ENCODE results near the gene REPIN1. TPM values are rescaled to one million over a fixed set of nuclear protein-coding genes. Genes with fewer than 3 reads are reported as not detected.

The REPIN1 gene
- total and polyA plus RNA-seq, 4 donors: 17.1 to 118 (median 55.1) TPM

DNA sequence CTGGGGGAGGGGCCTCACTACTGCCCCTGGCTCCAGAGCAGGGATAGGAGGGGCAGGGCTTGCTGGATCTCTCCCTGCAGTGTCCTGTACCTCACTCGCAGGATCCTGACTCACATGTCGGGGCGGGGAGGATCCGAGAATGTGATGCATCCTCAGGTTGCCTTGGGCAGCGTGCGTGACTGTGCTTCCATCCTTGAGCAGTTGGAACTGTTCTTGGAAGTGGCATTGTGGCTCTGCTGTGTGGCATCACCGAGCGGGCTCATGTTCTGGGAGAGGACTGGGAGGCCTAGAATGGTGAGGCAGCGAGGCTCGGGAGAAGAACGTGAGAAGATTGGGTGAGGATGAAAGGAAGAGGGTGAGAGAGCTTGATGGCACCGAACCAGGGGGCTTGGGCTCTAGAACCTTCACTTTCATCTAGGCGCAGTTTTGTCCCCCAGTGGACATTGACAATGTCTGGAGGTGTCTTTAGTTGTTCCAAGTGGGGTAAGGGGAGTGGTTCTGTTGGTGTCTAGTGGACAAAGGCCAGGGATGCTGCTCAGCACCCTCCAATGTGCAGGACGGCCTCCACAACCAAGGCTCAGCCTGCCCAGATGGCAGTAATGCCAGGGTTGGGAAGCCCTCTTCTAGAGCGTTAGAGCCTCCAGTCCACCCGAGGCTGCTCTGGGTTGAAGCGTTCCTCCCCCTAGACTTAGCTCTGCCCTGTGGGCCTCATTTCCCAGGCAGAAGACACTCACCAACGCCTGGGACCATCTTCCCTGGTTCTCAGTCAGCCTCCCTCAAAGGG is 35.6 kb upstream of the REPIN1 start:
- TF ChIP-seq, protein P1, sequence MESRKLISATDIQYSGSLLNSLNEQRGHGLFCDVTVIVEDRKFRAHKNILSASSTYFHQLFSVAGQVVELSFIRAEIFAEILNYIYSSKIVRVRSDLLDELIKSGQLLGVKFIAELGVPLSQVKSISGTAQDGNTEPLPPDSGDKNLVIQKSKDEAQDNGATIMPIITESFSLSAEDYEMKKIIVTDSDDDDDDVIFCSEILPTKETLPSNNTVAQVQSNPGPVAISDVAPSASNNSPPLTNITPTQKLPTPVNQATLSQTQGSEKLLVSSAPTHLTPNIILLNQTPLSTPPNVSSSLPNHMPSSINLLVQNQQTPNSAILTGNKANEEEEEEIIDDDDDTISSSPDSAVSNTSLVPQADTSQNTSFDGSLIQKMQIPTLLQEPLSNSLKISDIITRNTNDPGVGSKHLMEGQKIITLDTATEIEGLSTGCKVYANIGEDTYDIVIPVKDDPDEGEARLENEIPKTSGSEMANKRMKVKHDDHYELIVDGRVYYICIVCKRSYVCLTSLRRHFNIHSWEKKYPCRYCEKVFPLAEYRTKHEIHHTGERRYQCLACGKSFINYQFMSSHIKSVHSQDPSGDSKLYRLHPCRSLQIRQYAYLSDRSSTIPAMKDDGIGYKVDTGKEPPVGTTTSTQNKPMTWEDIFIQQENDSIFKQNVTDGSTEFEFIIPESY (IDR thresholded peaks at IDR 0.05): no peak
- TF ChIP-seq SP1 (IDR thresholded peaks at IDR 0.05) (no peak), HNF4A (conservative IDR thresholded peaks at IDR 0.05) (no peak), JUND (IDR thresholded peaks at IDR 0.05) (no peak)
- TF ChIP-seq, protein P2, sequence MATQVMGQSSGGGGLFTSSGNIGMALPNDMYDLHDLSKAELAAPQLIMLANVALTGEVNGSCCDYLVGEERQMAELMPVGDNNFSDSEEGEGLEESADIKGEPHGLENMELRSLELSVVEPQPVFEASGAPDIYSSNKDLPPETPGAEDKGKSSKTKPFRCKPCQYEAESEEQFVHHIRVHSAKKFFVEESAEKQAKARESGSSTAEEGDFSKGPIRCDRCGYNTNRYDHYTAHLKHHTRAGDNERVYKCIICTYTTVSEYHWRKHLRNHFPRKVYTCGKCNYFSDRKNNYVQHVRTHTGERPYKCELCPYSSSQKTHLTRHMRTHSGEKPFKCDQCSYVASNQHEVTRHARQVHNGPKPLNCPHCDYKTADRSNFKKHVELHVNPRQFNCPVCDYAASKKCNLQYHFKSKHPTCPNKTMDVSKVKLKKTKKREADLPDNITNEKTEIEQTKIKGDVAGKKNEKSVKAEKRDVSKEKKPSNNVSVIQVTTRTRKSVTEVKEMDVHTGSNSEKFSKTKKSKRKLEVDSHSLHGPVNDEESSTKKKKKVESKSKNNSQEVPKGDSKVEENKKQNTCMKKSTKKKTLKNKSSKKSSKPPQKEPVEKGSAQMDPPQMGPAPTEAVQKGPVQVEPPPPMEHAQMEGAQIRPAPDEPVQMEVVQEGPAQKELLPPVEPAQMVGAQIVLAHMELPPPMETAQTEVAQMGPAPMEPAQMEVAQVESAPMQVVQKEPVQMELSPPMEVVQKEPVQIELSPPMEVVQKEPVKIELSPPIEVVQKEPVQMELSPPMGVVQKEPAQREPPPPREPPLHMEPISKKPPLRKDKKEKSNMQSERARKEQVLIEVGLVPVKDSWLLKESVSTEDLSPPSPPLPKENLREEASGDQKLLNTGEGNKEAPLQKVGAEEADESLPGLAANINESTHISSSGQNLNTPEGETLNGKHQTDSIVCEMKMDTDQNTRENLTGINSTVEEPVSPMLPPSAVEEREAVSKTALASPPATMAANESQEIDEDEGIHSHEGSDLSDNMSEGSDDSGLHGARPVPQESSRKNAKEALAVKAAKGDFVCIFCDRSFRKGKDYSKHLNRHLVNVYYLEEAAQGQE (IDR thresholded peaks at IDR 0.05): no peak
- TF ChIP-seq, protein P3, sequence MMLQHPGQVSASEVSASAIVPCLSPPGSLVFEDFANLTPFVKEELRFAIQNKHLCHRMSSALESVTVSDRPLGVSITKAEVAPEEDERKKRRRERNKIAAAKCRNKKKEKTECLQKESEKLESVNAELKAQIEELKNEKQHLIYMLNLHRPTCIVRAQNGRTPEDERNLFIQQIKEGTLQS (IDR thresholded peaks at IDR 0.05): no peak
- no peaks in the 10 kb centered on the region for H3K27me3 ChIP-seq (ENCODE audit: control insufficient read depth in 4 of 4, insufficient read depth in 4 of 4, low read length in 3 of 4)
- H3K36me3 ChIP-seq (ENCODE audit: control insufficient read depth in 4 of 4, insufficient read depth in 3 of 4, low read depth in 1 of 4, low read length in 3 of 4): peaks cover 0 to 35% (median 11%) of the 10 kb centered on the region in 4 donors
- no peak overlapping the region for H3K9ac ChIP-seq (ENCODE audit: low read depth in 1 of 2, low read length in 2 of 2)
- H3K27ac ChIP-seq (ENCODE audit: low read depth in 1 of 2, low read length in 2 of 2): no peak overlapping the region
- peaks cover 15 to 40% (median 35%) of the 10 kb centered on the region in 4 donors for H3K4me1 ChIP-seq (ENCODE audit: control insufficient read depth in 4 of 4, insufficient read depth in 4 of 4, low read length in 3 of 4)
- H3K9me3 ChIP-seq (ENCODE audit: control insufficient read depth in 4 of 4, low read length in 3 of 4): no peaks in the 10 kb centered on the region
- WGBS: 97% methylated on average over 18 of the region's 18 CpGs
- no peak overlapping the region for H3K4me3 ChIP-seq (ENCODE audit: low read depth in 1 of 3, low read length in 3 of 3)
- no peak for DNase-seq (ENCODE audit: low spot score)

DNA sequence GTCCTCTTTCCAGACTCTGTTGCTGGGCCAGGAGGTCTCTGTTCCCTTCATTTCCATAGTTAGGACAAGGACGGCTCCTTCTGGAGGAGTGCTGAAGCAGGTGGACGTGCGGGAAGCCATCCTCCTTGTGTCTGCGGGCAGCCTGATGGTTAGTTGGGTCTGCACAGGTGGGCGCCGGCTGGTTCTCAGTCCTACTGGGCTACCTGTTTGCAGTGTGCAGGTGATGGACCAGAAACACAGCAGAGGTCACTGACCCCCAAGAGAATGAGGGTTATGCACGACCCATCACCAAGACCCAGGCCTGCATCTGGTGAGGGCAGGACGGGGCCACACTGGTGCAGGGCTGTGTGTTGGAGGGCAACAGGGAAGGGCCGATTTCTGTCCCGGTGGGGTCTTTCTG is 35.0 kb upstream of the REPIN1 start:
- Histone ChIP-seq H3K36me3 (ENCODE audit: control insufficient read depth in 4 of 4, insufficient read depth in 3 of 4, low read depth in 1 of 4, low read length in 3 of 4) (peaks cover 0 to 32% (median 8%) of the 10 kb centered on the region in 4 donors), H3K27me3 (ENCODE audit: control insufficient read depth in 4 of 4, insufficient read depth in 4 of 4, low read length in 3 of 4) (no peaks in the 10 kb centered on the region), H3K4me1 (ENCODE audit: control insufficient read depth in 4 of 4, insufficient read depth in 4 of 4, low read length in 3 of 4) (peaks cover 20 to 46% (median 41%) of the 10 kb centered on the region in 4 donors), H3K27ac (ENCODE audit: low read depth in 1 of 2, low read length in 2 of 2) (no peak overlapping the region), H3K4me3 (ENCODE audit: low read depth in 1 of 3, low read length in 3 of 3) (no peak overlapping the region), H3K9ac (ENCODE audit: low read depth in 1 of 2, low read length in 2 of 2) (no peak overlapping the region), H3K9me3 (ENCODE audit: control insufficient read depth in 4 of 4, low read length in 3 of 4) (no peaks in the 10 kb centered on the region)
- DNase-seq (ENCODE audit: low spot score): no peak
- WGBS: 95% methylated on average over 10 of the region's 10 CpGs
- TF ChIP-seq, protein P4, sequence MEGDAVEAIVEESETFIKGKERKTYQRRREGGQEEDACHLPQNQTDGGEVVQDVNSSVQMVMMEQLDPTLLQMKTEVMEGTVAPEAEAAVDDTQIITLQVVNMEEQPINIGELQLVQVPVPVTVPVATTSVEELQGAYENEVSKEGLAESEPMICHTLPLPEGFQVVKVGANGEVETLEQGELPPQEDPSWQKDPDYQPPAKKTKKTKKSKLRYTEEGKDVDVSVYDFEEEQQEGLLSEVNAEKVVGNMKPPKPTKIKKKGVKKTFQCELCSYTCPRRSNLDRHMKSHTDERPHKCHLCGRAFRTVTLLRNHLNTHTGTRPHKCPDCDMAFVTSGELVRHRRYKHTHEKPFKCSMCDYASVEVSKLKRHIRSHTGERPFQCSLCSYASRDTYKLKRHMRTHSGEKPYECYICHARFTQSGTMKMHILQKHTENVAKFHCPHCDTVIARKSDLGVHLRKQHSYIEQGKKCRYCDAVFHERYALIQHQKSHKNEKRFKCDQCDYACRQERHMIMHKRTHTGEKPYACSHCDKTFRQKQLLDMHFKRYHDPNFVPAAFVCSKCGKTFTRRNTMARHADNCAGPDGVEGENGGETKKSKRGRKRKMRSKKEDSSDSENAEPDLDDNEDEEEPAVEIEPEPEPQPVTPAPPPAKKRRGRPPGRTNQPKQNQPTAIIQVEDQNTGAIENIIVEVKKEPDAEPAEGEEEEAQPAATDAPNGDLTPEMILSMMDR (IDR thresholded peaks at IDR 0.05; ENCODE audit: low read depth, low read length, missing input control): no peak
- TF ChIP-seq FOXA2 (IDR thresholded peaks at IDR 0.05): no peak
- TF ChIP-seq TAF1 (conservative IDR thresholded peaks at IDR 0.05): no peak
- TF ChIP-seq YY1 (IDR thresholded peaks at IDR 0.05): no peak
- TF ChIP-seq, protein P1 (IDR thresholded peaks at IDR 0.05): no peak
- no peak for TF ChIP-seq RXRA (IDR thresholded peaks at IDR 0.05)
- TF ChIP-seq, protein P2 (IDR thresholded peaks at IDR 0.05): no peak
- no peak for TF ChIP-seq GABPA (IDR thresholded peaks at IDR 0.05 in 1 of 2, conservative IDR thresholded peaks at IDR 0.05 in 1 of 2)
- no peak for TF ChIP-seq SP1 (IDR thresholded peaks at IDR 0.05)
- TF ChIP-seq, protein P5, sequence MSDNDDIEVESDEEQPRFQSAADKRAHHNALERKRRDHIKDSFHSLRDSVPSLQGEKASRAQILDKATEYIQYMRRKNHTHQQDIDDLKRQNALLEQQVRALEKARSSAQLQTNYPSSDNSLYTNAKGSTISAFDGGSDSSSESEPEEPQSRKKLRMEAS (IDR thresholded peaks at IDR 0.05): no peak
- TF ChIP-seq, protein P3 (IDR thresholded peaks at IDR 0.05): no peak
- TF ChIP-seq JUND (IDR thresholded peaks at IDR 0.05): no peak
- TF ChIP-seq HNF4G (IDR thresholded peaks at IDR 0.05): no peak
